GM12891 (cell line): Measurements from ENCODE around the gene PLCB1.

Experiments used
- PAX5 ChIP-seq: IDR thresholded peaks from 2 replicates; pipeline ENCODE4 v1.6.1; 2011; ENCODE audit warnings: low read length, moderate library complexity, mild to moderate bottlenecking; ENCODE audit not compliant: insufficient read depth, severe bottlenecking
- POLR2A ChIP-seq: IDR thresholded peaks from 2 replicates; pipeline ENCODE4 v1.6.1; 2011; ENCODE audit warnings: low read depth, low read length, control low read depth
- POLR2AphosphoS5 ChIP-seq: IDR thresholded peaks from 2 replicates; pipeline ENCODE4 v1.6.1; 2011; ENCODE audit warnings: low read depth, low read length, control low read depth
- SPI1 ChIP-seq: IDR thresholded peaks from 2 replicates; pipeline ENCODE4 v1.6.1; 2011; ENCODE audit warnings: low read depth, low read length, control low read depth

- TF ChIP-seq POLR2AphosphoS5 (no peak), POLR2A (no peak), SPI1 (no peak), PAX5 (no peak)
Measured at GRCh38 chr20:8203366-8203765, 71.3 kb downstream of the PLCB1 start.
